HCT116 (cell line): ENCODE measurements around the gene DNAJC7.

Experiments used
- ATF3 ChIP-seq: IDR thresholded peaks from 2 replicates; pipeline ENCODE4 v1.6.1; 2012
- CBX3 ChIP-seq: IDR thresholded peaks from 2 replicates; pipeline ENCODE4 v1.6.1; 2012; ENCODE audit warnings: low read depth
- CEBPB ChIP-seq: IDR thresholded peaks from 2 replicates; pipeline ENCODE4 v1.6.1; 2012; ENCODE audit warnings: low read depth
- EZH2 ChIP-seq: fragments of 200-600 bp; sonication (generic); IDR thresholded peaks from 2 replicates; pipeline ENCODE4 v1.6.1; 2017; ENCODE audit warnings: antibody characterized with exemption, mixed run types
- FOSL1 ChIP-seq: IDR thresholded peaks from 2 replicates; pipeline ENCODE4 v1.6.1; 2012; ENCODE audit warnings: low read depth
- JUND ChIP-seq: IDR thresholded peaks from 2 replicates; pipeline ENCODE4 v1.6.1; 2012
- POLR2A ChIP-seq: IDR thresholded peaks from 2 replicates; pipeline ENCODE4 v1.7.0; 2011; ENCODE audit warnings: borderline replicate concordance; ENCODE audit not compliant: insufficient read depth, insufficient read length; ENCODE audit errors: extremely low read depth
- POLR2AphosphoS5 ChIP-seq: IDR thresholded peaks from 2 replicates; pipeline ENCODE4 v1.6.1; 2011; ENCODE audit warnings: mild to moderate bottlenecking, low read depth, low read length, moderate library complexity
- REST ChIP-seq: IDR thresholded peaks from 2 replicates; pipeline ENCODE4 v1.6.1; 2012; ENCODE audit warnings: low read depth
- ZFX ChIP-seq: fragments of 450-650 bp; IDR thresholded peaks from 2 replicates; pipeline ENCODE4 v1.6.1; 2017
- ZNF274 ChIP-seq: fragments of 200-500 bp; sonication (Bioruptor generic); IDR thresholded peaks from 2 replicates; pipeline ENCODE4 v1.6.1; 2014; ENCODE audit warnings: mild to moderate bottlenecking, low read depth, low read length, inconsistent platforms
- TF ChIP-seq, protein P1 (sequence below), 3 experiments: fragments of 200-600 bp in 1 of 3; sonication (generic) in 1 of 3; IDR thresholded peaks in 2 of 3; conservative IDR thresholded peaks in 1 of 3; 2 replicates each; pipeline ENCODE4 v1.5.1; 2012 to 2017; ENCODE audit warnings: low read depth in 2 of 3, low read length in 2 of 3, antibody characterized with exemption in 1 of 3, borderline replicate concordance in 1 of 3, control low read depth in 1 of 3, mild to moderate bottlenecking in 1 of 3, mixed read lengths in 1 of 3, mixed run types in 1 of 3, moderate library complexity in 1 of 3; ENCODE audit not compliant: insufficient read depth in 1 of 3
- TF ChIP-seq, protein P2 (sequence below): IDR thresholded peaks from 2 replicates; pipeline ENCODE4 v1.6.1; 2011; ENCODE audit warnings: mild to moderate bottlenecking, low read length, moderate library complexity; ENCODE audit not compliant: insufficient replicate concordance; ENCODE audit errors: extremely low read depth

- TF ChIP-seq, protein P1, sequence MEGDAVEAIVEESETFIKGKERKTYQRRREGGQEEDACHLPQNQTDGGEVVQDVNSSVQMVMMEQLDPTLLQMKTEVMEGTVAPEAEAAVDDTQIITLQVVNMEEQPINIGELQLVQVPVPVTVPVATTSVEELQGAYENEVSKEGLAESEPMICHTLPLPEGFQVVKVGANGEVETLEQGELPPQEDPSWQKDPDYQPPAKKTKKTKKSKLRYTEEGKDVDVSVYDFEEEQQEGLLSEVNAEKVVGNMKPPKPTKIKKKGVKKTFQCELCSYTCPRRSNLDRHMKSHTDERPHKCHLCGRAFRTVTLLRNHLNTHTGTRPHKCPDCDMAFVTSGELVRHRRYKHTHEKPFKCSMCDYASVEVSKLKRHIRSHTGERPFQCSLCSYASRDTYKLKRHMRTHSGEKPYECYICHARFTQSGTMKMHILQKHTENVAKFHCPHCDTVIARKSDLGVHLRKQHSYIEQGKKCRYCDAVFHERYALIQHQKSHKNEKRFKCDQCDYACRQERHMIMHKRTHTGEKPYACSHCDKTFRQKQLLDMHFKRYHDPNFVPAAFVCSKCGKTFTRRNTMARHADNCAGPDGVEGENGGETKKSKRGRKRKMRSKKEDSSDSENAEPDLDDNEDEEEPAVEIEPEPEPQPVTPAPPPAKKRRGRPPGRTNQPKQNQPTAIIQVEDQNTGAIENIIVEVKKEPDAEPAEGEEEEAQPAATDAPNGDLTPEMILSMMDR (IDR thresholded peaks at IDR 0.05 in 2 of 3, conservative IDR thresholded peaks at IDR 0.05 in 1 of 3; ENCODE audit: borderline replicate concordance in 1 of 3, insufficient read depth in 1 of 3, low read depth in 2 of 3, low read length in 2 of 3), result no peak
- TF ChIP-seq FOSL1 (no peak), ZNF274 (no peak), POLR2A (no peak), ATF3 (no peak), EZH2 (no peak), JUND (no peak), REST (no peak), CEBPB (no peak), CBX3 (no peak), ZFX (no peak), POLR2AphosphoS5 (no peak)
- TF ChIP-seq, protein P2, sequence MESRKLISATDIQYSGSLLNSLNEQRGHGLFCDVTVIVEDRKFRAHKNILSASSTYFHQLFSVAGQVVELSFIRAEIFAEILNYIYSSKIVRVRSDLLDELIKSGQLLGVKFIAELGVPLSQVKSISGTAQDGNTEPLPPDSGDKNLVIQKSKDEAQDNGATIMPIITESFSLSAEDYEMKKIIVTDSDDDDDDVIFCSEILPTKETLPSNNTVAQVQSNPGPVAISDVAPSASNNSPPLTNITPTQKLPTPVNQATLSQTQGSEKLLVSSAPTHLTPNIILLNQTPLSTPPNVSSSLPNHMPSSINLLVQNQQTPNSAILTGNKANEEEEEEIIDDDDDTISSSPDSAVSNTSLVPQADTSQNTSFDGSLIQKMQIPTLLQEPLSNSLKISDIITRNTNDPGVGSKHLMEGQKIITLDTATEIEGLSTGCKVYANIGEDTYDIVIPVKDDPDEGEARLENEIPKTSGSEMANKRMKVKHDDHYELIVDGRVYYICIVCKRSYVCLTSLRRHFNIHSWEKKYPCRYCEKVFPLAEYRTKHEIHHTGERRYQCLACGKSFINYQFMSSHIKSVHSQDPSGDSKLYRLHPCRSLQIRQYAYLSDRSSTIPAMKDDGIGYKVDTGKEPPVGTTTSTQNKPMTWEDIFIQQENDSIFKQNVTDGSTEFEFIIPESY, result no peak
Measured at GRCh38 chr17:41984454-41984853, 32.8 kb downstream of the DNAJC7 start.
